Activated B cell treated with CpG ODN at 0.5 μM for 24 hours (primary cell): ENCODE measurements around the gene MRGPRE. TPM values are rescaled to one million over a fixed set of nuclear protein-coding genes. Genes with fewer than 3 reads are reported as not detected.

Source experiments
- ATAC-seq: fragments of 200-7000 bp; cut with Tn5 transposase; one replicate; pipeline ENCODE4 v1.10.0; 2021; ENCODE audit warnings: low read depth, mild to moderate bottlenecking, moderate library complexity
- CTCF ChIA-PET: fragments of 350-600 bp; sonication (Branson Sonifier 250); formaldehyde crosslinking; loops from one replicate; lab custom pipeline; 2021; ENCODE audit warnings: antibody characterized with exemption; lab: Charles Lee
- POLR2A ChIA-PET: fragments of 350-600 bp; sonication (Branson Sonifier 250); formaldehyde crosslinking; loops from one replicate; lab custom pipeline; 2021; ENCODE audit warnings: antibody characterized with exemption; lab: Charles Lee
- DNase-seq: peaks from one replicate; pipeline ENCODE4 v3.0.0; 2022
- H3K27ac Mint-ChIP-seq: one replicate; pipeline ENCODE4 v1.8.0; 2020; ENCODE audit warnings: mixed read lengths
- H3K27me3 Mint-ChIP-seq: one replicate; pipeline ENCODE4 v1.8.0; 2021; ENCODE audit warnings: mixed read lengths
- H3K36me3 Mint-ChIP-seq: one replicate; pipeline ENCODE4 v1.8.0; 2021; ENCODE audit warnings: low read depth, mixed read lengths
- H3K4me1 Mint-ChIP-seq: one replicate; pipeline ENCODE4 v1.8.0; 2021; ENCODE audit warnings: mixed read lengths
- H3K4me3 Mint-ChIP-seq: one replicate; pipeline ENCODE4 v1.8.0; 2020; ENCODE audit warnings: mild to moderate bottlenecking, mixed read lengths
- H3K9me3 Mint-ChIP-seq: one replicate; pipeline ENCODE4 v1.8.0; 2020; ENCODE audit warnings: mixed read lengths
- intact Hi-C: fragments of 100-400 bp; cut with micrococcal nuclease; formaldehyde crosslinking; loops from one replicate; pipeline ENCODE4 v1.15.1; 2024
- total RNA-seq: library from RNA; stranded (reverse); gene quantifications from 2 replicates; pipeline ENCODE4 v1.2.3, GENCODE V29; 2022
- TF ChIP-seq, protein P1 (sequence below): fragments of 200-600 bp; IDR thresholded peaks from one replicate; pipeline ENCODE4 v1.8.0; 2022; ENCODE audit warnings: antibody characterized with exemption, mild to moderate bottlenecking

MRGPRE gene
- total RNA-seq, 1 donor from 2014 or later, result not detected

DNA sequence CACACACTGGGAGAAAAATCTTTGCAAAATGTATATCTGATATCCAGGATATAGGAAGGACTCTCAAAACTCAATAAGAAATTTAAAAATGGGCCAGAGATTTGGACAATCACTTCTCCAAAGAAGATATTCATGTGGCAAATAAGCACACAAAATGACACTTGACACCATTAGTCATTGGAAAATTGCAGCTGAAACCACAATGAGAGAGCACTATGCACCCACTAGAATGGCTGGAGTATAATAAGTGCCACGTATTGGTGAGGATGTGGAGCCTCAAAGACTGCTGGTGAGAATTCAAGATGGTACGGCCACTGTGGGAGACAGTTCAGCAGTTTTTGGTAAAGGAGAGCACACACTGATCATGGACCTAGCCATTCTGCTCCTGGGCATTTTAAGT, 54.3 kb downstream of the MRGPRE start:
- intact Hi-C loops, result no loop called here
- ChIA-PET CTCF (no interaction called here), POLR2A (no interaction called here)
- Mint-ChIP-seq H3K27ac (no peak overlapping the region), H3K4me3 (no peak overlapping the region), H3K9me3 (peaks cover 15% of the 10 kb centered on the region), H3K36me3 (no peaks in the 10 kb centered on the region), H3K27me3 (peaks cover 8% of the 10 kb centered on the region), H3K4me1 (no peaks in the 10 kb centered on the region)
- no peak for ATAC-seq
- DNase-seq, result no peak
- TF ChIP-seq, protein P1, sequence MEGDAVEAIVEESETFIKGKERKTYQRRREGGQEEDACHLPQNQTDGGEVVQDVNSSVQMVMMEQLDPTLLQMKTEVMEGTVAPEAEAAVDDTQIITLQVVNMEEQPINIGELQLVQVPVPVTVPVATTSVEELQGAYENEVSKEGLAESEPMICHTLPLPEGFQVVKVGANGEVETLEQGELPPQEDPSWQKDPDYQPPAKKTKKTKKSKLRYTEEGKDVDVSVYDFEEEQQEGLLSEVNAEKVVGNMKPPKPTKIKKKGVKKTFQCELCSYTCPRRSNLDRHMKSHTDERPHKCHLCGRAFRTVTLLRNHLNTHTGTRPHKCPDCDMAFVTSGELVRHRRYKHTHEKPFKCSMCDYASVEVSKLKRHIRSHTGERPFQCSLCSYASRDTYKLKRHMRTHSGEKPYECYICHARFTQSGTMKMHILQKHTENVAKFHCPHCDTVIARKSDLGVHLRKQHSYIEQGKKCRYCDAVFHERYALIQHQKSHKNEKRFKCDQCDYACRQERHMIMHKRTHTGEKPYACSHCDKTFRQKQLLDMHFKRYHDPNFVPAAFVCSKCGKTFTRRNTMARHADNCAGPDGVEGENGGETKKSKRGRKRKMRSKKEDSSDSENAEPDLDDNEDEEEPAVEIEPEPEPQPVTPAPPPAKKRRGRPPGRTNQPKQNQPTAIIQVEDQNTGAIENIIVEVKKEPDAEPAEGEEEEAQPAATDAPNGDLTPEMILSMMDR, result no peak

Other genes with a start within 250 kb of the MRGPRE start
- 112 and 115 TPM in 2 replicates for gene NAP1L4, start 240.1 kb downstream of the MRGPRE start, total RNA-seq
- 95.9 and 110 TPM in 2 replicates for gene CARS1, start 175.0 kb downstream of the MRGPRE start, total RNA-seq
- gene OSBPL5, start 67.1 kb downstream of the MRGPRE start, total RNA-seq, result not detected in 2 replicates
- gene MRGPRG, start 13.6 kb downstream of the MRGPRE start, total RNA-seq, result not detected in 2 replicates
- gene ZNF195, start 146.7 kb upstream of the MRGPRE start, total RNA-seq, result 48.3 and 54.8 TPM in 2 replicates